HG03196 (cell line): ENCODE measurements around the gene SPTA1.

Source experiments
- ATAC-seq: cut with Tn5 transposase; IDR thresholded peaks from one replicate; pipeline ENCODE4 v1.9.1; 2021; ENCODE audit not compliant: unreplicated experiment

Gene SPTA1

GRCh38 chr1:158577561-158577960 lies 109.0 kb downstream of the SPTA1 start:
- ATAC-seq: no peak

DNA sequence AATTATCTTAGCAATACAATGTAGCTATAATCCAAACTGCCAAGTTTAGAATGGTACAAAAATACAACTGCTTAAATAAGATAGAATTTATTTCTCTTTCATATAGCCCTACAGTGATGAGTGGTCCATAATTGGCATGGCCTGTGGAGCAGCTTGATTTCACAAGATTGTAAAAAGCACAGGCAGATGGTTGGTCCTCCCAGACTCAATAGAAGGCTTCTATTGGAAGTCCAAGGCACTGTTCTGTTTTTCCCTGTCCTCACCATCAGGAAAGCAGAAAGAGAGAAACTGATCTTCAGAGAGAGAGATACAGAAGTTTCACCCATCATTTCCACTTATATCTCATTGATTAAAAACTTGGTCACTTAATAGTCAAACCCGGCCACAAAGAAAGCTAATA lies 114.3 kb downstream of the SPTA1 start:
- ATAC-seq: no peak

GRCh38 chr1:158570480-158570879 lies 116.0 kb downstream of the SPTA1 start, which contains the start of gene OR6P1:
Gene OR6P1, minus strand, starts transcription at chr1:158570580. Its CDS starts 6,976 bp downstream, at chr1:158563604.
- no peak for ATAC-seq

- ATAC-seq: no peak
Measured at GRCh38 chr1:158564608-158565007, 121.9 kb downstream of the SPTA1 start.

DNA sequence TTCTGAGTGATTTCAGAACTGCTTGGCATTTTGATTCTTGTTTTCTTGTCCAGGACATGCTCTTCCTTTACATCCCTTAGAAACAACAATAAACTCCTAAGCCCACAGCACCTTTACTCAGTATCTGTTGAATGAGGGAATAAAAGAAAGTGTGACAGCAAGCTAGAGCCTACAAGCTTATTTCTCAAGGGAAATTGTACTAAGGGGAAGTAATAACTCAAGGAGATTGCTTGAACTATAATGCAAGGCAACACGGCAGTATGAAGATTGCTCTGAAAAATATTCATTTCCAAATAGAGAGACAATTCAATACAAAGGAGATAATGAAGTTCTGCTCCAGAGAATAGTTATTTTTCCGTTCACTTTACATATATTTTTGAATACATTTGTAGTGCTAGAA lies 122.7 kb downstream of the SPTA1 start:
- ATAC-seq: no peak
